Fibroblast of pulmonary artery (primary cell): ENCODE data around the gene ALK.

ENCODE experiments used
- DNase-seq: peaks from one replicate; pipeline ENCODE4 v3.0.0-alpha.2; 2010; ENCODE audit warnings: low read depth
- H3K4me3 ChIP-seq: replicated peaks from 2 replicates; pipeline ENCODE4 v1.5.1; 2011; ENCODE audit warnings: low read depth, mild to moderate bottlenecking, control low read depth, low read length, moderate library complexity
- TF ChIP-seq, protein P1 (sequence below): IDR thresholded peaks from 2 replicates; pipeline ENCODE4 v1.5.1; 2011; ENCODE audit warnings: mild to moderate bottlenecking, control low read depth, low read length, inconsistent platforms; ENCODE audit errors: missing control alignments

Gene ALK

GRCh38 chr2:29876374-29876773 lies 45.0 kb downstream of the ALK start:
- H3K4me3 ChIP-seq = no peak overlapping the region
- no peak for DNase-seq
- TF ChIP-seq, protein P1, sequence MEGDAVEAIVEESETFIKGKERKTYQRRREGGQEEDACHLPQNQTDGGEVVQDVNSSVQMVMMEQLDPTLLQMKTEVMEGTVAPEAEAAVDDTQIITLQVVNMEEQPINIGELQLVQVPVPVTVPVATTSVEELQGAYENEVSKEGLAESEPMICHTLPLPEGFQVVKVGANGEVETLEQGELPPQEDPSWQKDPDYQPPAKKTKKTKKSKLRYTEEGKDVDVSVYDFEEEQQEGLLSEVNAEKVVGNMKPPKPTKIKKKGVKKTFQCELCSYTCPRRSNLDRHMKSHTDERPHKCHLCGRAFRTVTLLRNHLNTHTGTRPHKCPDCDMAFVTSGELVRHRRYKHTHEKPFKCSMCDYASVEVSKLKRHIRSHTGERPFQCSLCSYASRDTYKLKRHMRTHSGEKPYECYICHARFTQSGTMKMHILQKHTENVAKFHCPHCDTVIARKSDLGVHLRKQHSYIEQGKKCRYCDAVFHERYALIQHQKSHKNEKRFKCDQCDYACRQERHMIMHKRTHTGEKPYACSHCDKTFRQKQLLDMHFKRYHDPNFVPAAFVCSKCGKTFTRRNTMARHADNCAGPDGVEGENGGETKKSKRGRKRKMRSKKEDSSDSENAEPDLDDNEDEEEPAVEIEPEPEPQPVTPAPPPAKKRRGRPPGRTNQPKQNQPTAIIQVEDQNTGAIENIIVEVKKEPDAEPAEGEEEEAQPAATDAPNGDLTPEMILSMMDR = no peak

- no peak for DNase-seq
- H3K4me3 ChIP-seq = no peak overlapping the region
- TF ChIP-seq, protein P1 = no peak
These were observed 46.6 kb downstream of the ALK start for GRCh38 chr2:29874745-29875144.

DNA sequence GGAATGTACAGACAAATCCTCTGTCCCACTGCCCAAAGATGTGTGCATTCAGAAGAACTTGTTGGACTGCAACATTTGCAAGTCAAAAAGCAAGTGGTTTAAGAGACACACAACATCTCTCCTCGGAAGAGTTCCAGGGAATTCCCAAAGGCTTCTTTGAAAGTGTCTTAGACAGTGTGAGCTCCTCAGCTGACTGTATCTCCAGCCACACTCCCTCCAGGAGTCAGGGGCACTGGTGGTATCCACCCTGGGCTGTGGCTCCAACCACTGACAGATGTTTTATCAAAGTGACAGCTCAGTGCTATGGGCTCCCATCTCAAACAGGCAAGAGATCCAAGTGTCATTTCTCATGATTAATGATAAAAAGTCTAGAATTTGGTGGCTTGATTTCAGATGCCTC lies 48.5 kb downstream of the ALK start:
- H3K4me3 ChIP-seq = no peak overlapping the region
- TF ChIP-seq, protein P1 = no peak
- no peak for DNase-seq

DNA sequence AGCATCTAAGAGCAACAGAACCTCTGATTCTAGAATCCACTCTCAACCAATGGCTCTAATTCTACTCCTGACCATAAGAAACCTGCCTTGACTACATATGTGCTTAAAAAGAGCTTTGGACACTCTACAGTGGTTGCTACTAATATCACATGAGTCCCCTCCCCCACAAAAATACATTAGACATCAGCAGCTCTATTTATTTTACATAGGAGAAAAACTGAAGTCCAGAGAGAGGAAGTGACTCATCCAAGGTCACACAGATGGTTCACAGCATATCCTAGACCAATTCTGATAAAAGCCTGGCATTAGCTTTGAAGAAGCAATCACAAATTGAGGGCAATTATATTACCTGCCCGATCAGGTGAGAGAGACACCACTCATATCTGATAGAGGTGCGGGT lies 49.8 kb downstream of the ALK start:
- DNase-seq = no peak
- TF ChIP-seq, protein P1 = no peak

GRCh38 chr2:29865512-29865911 lies 55.9 kb downstream of the ALK start:
- DNase-seq = no peak
- TF ChIP-seq, protein P1 = no peak
- no peak overlapping the region for H3K4me3 ChIP-seq

More for the DNA sequence above, 49.8 kb downstream of the ALK start:
- no peak overlapping the region for H3K4me3 ChIP-seq

GRCh38 chr2:29864988-29865387 lies 56.4 kb downstream of the ALK start:
- no peak for DNase-seq
- H3K4me3 ChIP-seq = no peak overlapping the region
- TF ChIP-seq, protein P1 = no peak

- TF ChIP-seq, protein P1 = no peak
- no peak overlapping the region for H3K4me3 ChIP-seq
These were observed 65.3 kb downstream of the ALK start for GRCh38 chr2:29855924-29856639.

More at GRCh38 chr2:29855924-29856639, 65.3 kb downstream of the ALK start:
- DNase-seq = no peak
